NT2/D1 (cell line): Measurements from ENCODE around the gene IGFBP5.

Experiments used
- SUZ12 ChIP-seq: IDR thresholded peaks from 2 replicates; pipeline ENCODE4 v1.6.1; 2011; ENCODE audit not compliant: insufficient read length, insufficient read depth; ENCODE audit errors: extremely low read depth
- YY1 ChIP-seq: IDR thresholded peaks from 2 replicates; pipeline ENCODE4 v1.6.1; 2011; ENCODE audit not compliant: insufficient read length, insufficient read depth
- ZNF274 ChIP-seq: IDR thresholded peaks from 2 replicates; pipeline ENCODE4 v1.6.1; 2011; ENCODE audit warnings: mild to moderate bottlenecking, low read depth, low read length

GRCh38 chr2:216687111-216687510, 8.2 kb downstream of the IGFBP5 start:
- TF ChIP-seq ZNF274 = no peak
- no peak for TF ChIP-seq SUZ12
- TF ChIP-seq YY1 = no peak
